Amniotic stem cell (primary cell): ENCODE data around the gene SPOCK3.
"Not testable (repeated sequence)": the region's sequence is repeated elsewhere in the genome, so short reads cannot be mapped to it uniquely, and the experiment has no call there.

Source experiments
- DNase-seq: peaks from one replicate; lab custom pipeline; 2025; lab: John Stamatoyannopoulos, UW

SPOCK3 gene

GRCh38 chr4:167035390-167035789, 198.9 kb downstream of the SPOCK3 start:
- DNase-seq: no peak

- no peak for DNase-seq
Observed at GRCh38 chr4:167034983-167035382, 199.3 kb downstream of the SPOCK3 start.

- no peak for DNase-seq
Observed at GRCh38 chr4:167032871-167033270, 201.4 kb downstream of the SPOCK3 start.

GRCh38 chr4:167031534-167032156, 202.6 kb downstream of the SPOCK3 start:
- DNase-seq: no peak

- no peak for DNase-seq
Observed at GRCh38 chr4:167028976-167029375, 205.3 kb downstream of the SPOCK3 start.

GRCh38 chr4:167025670-167026069, 208.6 kb downstream of the SPOCK3 start:
- DNase-seq: no peak

GRCh38 chr4:167023364-167023925, 210.8 kb downstream of the SPOCK3 start:
- DNase-seq: no peak

GRCh38 chr4:167021545-167022155, 212.6 kb downstream of the SPOCK3 start:
- DNase-seq: peak; percentile 23

GRCh38 chr4:167020410-167020809, 213.9 kb downstream of the SPOCK3 start:
- DNase-seq: no peak

GRCh38 chr4:167014944-167015343, 219.3 kb downstream of the SPOCK3 start:
- no peak for DNase-seq

- no peak for DNase-seq
Observed at GRCh38 chr4:167003326-167003725, 231.0 kb downstream of the SPOCK3 start.

GRCh38 chr4:167000141-167000852, 234.0 kb downstream of the SPOCK3 start:
- no peak for DNase-seq

- no peak for DNase-seq
Observed at GRCh38 chr4:166996216-166996615, 238.1 kb downstream of the SPOCK3 start.

GRCh38 chr4:166994686-166995085, 239.6 kb downstream of the SPOCK3 start:
- DNase-seq: no peak

- no peak for DNase-seq
Observed at GRCh38 chr4:166991006-166991561, 243.2 kb downstream of the SPOCK3 start.

GRCh38 chr4:166989886-166990285, 244.4 kb downstream of the SPOCK3 start:
- no peak for DNase-seq

GRCh38 chr4:166987026-166987425, 247.3 kb downstream of the SPOCK3 start:
- no peak for DNase-seq

- no peak for DNase-seq
Observed at GRCh38 chr4:166981847-166982246, 252.4 kb downstream of the SPOCK3 start.

- DNase-seq: no peak
Observed at GRCh38 chr4:166980419-166980818, 253.9 kb downstream of the SPOCK3 start.

- DNase-seq: no peak
Observed at GRCh38 chr4:166977596-166977995, 256.7 kb downstream of the SPOCK3 start.

- DNase-seq: peak; percentile 0
Observed at GRCh38 chr4:166972071-166972470, 262.2 kb downstream of the SPOCK3 start.

- DNase-seq: not testable (repeated sequence)
Observed at GRCh38 chr4:166968219-166968618, 266.1 kb downstream of the SPOCK3 start.

GRCh38 chr4:166965562-166965961, 268.7 kb downstream of the SPOCK3 start:
- no peak for DNase-seq
